HG02852 (cell line): ENCODE measurements around the gene MEIOB.

ENCODE experiments used
- ATAC-seq: cut with Tn5 transposase; IDR thresholded peaks from one replicate; pipeline ENCODE4 v1.9.1; 2021; ENCODE audit warnings: mild to moderate bottlenecking, moderate library complexity; ENCODE audit not compliant: unreplicated experiment

MEIOB gene

GRCh38 chr16:1832838-1833454, 39.0 kb downstream of the MEIOB start:
- ATAC-seq: no peak

- no peak for ATAC-seq
These were observed 40.5 kb downstream of the MEIOB start for GRCh38 chr16:1831186-1832075.

GRCh38 chr16:1830213-1830612, 41.8 kb downstream of the MEIOB start:
- no peak for ATAC-seq

- ATAC-seq: no peak
These were observed 43.1 kb downstream of the MEIOB start for GRCh38 chr16:1828645-1829410.

- peak; percentile 79 for ATAC-seq
These were observed 45.0 kb downstream of the MEIOB start, which contains the start of the genes FAHD1 and HAGH for GRCh38 chr16:1826691-1827573. Gene FAHD1, plus strand, starts transcription at chr16:1827206. Its CDS starts 33 bp downstream, at chr16:1827239. Gene HAGH, minus strand, starts transcription at chr16:1826825. Its CDS starts 38 bp downstream, at chr16:1826787.

- peak; percentile 61 for ATAC-seq
These were observed 45.9 kb downstream of the MEIOB start for GRCh38 chr16:1825864-1826690.

GRCh38 chr16:1825381-1825863, 46.5 kb downstream of the MEIOB start:
- ATAC-seq: no peak

GRCh38 chr16:1823821-1824220, 48.1 kb downstream of the MEIOB start:
- ATAC-seq: no peak

GRCh38 chr16:1822801-1823200, 49.2 kb downstream of the MEIOB start:
- ATAC-seq: no peak

GRCh38 chr16:1821861-1822611, 49.9 kb downstream of the MEIOB start:
- ATAC-seq: no peak

GRCh38 chr16:1820946-1821290, 51.0 kb downstream of the MEIOB start:
- no peak for ATAC-seq

GRCh38 chr16:1820096-1820945, 51.6 kb downstream of the MEIOB start:
- ATAC-seq: no peak

GRCh38 chr16:1819611-1820010, 52.4 kb downstream of the MEIOB start:
- no peak for ATAC-seq

GRCh38 chr16:1818873-1819525, 53.0 kb downstream of the MEIOB start:
- ATAC-seq: no peak

- no peak for ATAC-seq
These were observed 53.6 kb downstream of the MEIOB start for GRCh38 chr16:1818204-1818872.

- no peak for ATAC-seq
These were observed 54.2 kb downstream of the MEIOB start for GRCh38 chr16:1817716-1818115.

GRCh38 chr16:1817276-1817589, 54.7 kb downstream of the MEIOB start:
- ATAC-seq: no peak
